Stimulated activated effector memory CD8-positive, alpha-beta T cell treated with anti-CD3 and anti-CD28 coated beads, Interleukin-12 subunit alpha, Interleukin-12 subunit beta, amount 100 ng/mL, for 72 hours (primary cell): ENCODE results near the gene P2RY1.

Experiments
- ATAC-seq: fragments of 150-1000 bp; cut with Tn5 transposase; 2 replicates; pipeline ENCODE4 v1.10.0; 2021
- DNase-seq, 2 donors: peaks; one replicate each; pipeline ENCODE4 v3.0.0; 2021 to 2022; ENCODE audit warnings: low spot score in 2 of 2
- H3K27ac Mint-ChIP-seq: one replicate; pipeline ENCODE4 v1.8.0; 2022; ENCODE audit warnings: mild to moderate bottlenecking, mixed read lengths
- H3K36me3 Mint-ChIP-seq: one replicate; pipeline ENCODE4 v1.8.0; 2022; ENCODE audit warnings: mild to moderate bottlenecking, mixed read lengths
- H3K4me1 Mint-ChIP-seq: one replicate; pipeline ENCODE4 v1.8.0; 2022; ENCODE audit warnings: mixed read lengths
- H3K4me3 Mint-ChIP-seq: one replicate; pipeline ENCODE4 v1.8.0; 2022; ENCODE audit warnings: mild to moderate bottlenecking, mixed read lengths
- H3K9me3 Mint-ChIP-seq: one replicate; pipeline ENCODE4 v1.8.0; 2022; ENCODE audit warnings: mixed read lengths

P2RY1 gene

DNA sequence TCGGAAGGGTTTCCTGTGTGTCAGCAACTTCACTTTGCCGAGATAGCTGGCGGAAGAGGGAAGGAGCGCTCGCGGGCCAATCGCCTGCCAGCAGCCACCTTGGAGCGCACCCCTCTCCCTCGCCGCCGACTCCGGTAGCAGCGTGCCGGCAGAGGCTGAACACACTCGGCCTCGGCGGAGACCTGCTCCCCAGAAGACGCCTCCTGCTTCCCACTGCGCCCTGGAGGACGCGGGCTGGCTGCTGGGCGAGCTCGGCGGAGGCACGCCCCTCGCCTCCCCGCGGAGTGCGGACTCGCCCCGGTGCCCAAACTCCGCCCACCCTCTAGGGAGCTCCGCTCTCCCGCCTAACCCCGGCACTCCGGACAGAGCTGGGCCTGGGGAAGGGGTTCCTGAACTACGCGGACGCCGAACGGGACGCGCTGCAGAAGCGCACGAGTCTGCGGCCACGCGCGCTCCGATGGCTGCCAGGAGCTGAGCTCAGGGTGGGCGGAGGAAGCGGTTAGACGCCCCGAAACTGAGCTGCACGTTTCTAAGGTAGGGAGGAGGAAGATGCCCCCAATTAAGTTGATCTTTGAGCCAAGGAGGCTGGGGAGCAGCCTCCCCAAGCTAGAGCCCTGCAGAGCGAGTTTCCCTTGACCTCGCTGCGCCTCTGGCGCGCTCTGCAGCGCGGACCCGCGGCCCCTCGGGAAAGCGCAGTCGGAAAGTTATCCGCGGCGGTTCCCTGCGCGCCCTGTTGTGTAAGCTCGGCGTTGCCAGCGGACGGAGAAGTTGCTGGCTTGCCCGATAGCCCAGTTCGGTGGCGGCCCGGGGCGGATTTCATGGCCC is at the start of gene P2RY1:
P2RY1 (plus strand) TSS at position 356 of the 825 bp plus-strand sequence. CDS start 652 bp downstream, outside the sequence.
- ATAC-seq (peak; percentile 65), DNase-seq (peak; percentile 2 to 51)
- peak within 1 kb of the TSS; percentile 66 for H3K4me3 Mint-ChIP-seq
- H3K36me3 Mint-ChIP-seq = no peaks in the 10 kb centered on the region
- no peak within 1 kb of the TSS for H3K27ac Mint-ChIP-seq
- no peaks in the 10 kb centered on the region for H3K9me3 Mint-ChIP-seq
- peaks cover 7% of the 10 kb centered on the region for H3K4me1 Mint-ChIP-seq

DNA sequence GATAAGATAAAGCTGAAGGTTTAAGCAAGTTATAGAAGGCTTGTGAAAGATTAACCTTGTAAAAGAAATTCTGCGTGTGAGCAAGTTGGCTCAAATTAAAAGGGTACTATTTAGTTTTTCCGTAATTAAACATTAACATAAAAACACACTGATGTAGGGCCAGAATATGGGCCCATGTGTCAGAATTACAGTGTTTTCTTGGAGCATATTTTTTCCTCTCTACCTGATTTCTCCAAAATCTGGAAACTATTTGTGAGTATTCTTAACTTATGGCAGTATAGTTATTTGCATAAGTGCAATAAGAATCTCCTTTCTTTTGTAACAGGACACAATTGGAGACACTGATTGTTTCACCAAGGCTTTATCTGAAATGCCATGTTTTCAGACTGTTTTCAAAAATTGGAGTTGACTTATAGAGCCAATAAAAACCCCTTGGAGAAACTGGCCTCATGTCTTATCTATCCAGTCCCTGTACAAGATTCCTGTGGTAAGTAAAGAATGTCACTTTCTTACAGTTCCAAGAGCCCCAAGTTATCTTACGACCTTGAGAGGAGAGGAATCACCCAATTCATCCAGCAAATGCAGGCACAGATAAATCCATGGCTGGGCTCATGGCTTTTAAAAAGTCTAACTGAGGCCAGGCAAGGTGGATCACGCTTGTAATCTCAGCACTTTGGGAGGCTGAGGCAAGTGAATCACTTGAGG is 47.8 kb upstream of the P2RY1 start:
- H3K4me3 Mint-ChIP-seq = no peak overlapping the region
- ATAC-seq = no peak
- no peaks in the 10 kb centered on the region for H3K36me3 Mint-ChIP-seq
- no peaks in the 10 kb centered on the region for H3K4me1 Mint-ChIP-seq
- H3K9me3 Mint-ChIP-seq = no peaks in the 10 kb centered on the region
- no peak for DNase-seq
- no peak overlapping the region for H3K27ac Mint-ChIP-seq

DNA sequence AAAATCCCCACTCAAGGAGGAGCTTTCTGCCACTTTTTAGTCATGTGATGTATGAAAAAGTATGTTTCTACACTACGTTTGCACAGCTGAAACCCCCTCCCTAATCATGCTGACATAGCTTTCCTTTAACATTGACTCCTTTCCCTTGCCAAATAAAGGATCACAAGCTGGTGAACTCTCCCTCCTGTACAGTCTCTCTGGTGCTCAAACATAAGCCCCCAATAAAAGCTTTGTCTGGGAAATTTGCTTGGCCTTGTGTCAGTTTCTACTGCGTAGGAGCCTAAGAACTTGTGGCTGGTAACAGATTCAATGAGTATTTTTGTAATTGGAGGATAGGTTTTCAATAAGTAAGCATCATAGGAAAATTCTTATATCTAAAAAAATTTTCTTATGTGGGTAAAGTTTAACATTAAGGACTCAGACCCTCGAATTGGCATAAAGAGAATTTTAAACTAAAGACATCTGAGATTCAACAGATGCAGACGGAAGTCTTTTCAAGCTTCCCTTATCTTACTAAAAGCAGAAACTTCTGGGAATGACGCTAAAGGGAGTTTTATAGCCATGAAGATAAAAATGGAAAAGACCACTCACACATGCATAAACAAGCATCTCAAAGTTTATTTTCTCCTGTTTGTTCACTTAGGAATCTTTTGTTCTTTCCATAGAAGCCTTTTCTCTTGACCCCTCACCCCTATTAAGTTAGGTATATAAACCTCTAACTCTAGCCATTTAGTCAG is 44.1 kb upstream of the P2RY1 start:
- Mint-ChIP-seq H3K27ac (no peak overlapping the region), H3K4me1 (no peaks in the 10 kb centered on the region), H3K36me3 (no peaks in the 10 kb centered on the region), H3K9me3 (no peaks in the 10 kb centered on the region), H3K4me3 (no peak overlapping the region)
- ATAC-seq = no peak
- no peak for DNase-seq

GRCh38 chr3:152793969-152794368 is 41.0 kb upstream of the P2RY1 start:
- peaks cover 3% of the 10 kb centered on the region for H3K9me3 Mint-ChIP-seq
- H3K4me1 Mint-ChIP-seq = no peaks in the 10 kb centered on the region
- H3K4me3 Mint-ChIP-seq = no peak overlapping the region
- DNase-seq (no peak), ATAC-seq (no peak)
- H3K27ac Mint-ChIP-seq = no peak overlapping the region
- H3K36me3 Mint-ChIP-seq = no peaks in the 10 kb centered on the region

DNA sequence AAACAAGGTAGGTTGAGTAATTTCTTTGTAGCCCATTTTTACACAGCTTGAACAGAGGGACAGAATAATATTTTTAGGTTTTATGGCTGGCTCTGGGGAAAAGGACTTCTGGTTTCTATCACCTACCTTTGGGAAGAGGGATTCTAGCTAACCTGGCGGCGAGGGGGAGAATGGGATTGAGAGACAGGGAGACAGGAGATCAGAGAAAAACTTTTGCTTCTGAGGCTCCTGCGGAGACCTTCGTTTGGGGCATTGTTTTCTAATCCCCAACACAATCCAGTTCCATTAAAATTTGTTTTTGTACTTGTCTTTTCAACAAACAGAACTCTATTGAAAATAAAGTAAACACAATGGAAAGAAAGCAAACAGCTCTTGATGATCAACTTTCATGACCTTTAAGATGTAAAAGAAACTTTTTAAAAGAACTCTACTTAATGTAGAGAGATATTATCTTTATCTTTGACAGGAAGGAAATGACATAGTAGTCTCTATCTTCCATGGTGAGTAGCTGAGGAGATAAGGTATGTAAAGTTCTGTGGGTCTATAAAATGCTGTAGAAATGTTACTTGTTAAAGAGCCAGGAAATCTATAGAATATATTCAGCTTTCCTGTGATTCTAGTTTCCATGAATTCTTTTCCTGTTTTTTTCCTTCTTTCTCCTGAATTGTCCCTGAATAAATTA is 37.0 kb upstream of the P2RY1 start:
- ATAC-seq (no peak), DNase-seq (no peak)
- Mint-ChIP-seq H3K27ac (no peak overlapping the region), H3K9me3 (peaks cover 3% of the 10 kb centered on the region), H3K4me1 (no peaks in the 10 kb centered on the region), H3K36me3 (no peaks in the 10 kb centered on the region), H3K4me3 (no peak overlapping the region)

DNA sequence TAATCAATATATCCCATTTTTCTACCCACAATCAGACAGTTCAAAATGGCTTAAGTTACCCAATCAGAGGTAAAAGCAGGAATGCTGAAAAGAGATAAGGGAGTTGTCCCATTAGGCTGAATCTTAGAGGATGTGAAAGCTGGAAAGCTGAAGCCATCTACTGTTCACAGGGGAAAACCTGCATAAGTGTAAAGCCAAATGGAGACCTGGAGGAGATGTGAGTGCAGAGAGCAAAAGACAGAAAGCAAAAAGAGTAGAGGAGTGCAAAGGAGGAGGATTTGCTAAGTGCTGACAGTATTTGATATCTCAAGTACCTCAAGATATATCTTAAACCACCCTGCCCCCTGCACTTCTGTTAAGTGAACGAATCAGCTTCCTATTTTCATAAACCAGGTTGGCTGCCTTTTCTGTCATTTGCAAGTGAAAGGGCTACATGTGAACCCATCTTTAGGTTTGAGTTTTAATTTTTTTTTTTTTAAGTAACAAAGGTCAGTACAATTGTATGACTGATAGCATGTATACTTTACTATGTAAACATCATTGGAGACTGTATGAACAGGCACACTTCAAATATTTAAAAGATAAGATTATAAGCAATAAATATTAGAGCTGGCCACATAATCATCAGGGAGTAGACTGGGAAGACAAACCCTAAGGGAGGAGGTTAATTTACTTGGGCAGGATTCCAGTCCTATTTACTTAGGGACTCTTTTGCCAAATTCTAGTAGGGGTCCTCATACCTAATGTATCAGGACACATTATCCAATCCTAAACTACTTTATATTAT is 22.8 kb upstream of the P2RY1 start:
- Mint-ChIP-seq H3K4me3 (no peak overlapping the region), H3K27ac (no peak overlapping the region), H3K4me1 (no peaks in the 10 kb centered on the region), H3K36me3 (no peaks in the 10 kb centered on the region), H3K9me3 (no peaks in the 10 kb centered on the region)
- ATAC-seq (no peak), DNase-seq (no peak)

DNA sequence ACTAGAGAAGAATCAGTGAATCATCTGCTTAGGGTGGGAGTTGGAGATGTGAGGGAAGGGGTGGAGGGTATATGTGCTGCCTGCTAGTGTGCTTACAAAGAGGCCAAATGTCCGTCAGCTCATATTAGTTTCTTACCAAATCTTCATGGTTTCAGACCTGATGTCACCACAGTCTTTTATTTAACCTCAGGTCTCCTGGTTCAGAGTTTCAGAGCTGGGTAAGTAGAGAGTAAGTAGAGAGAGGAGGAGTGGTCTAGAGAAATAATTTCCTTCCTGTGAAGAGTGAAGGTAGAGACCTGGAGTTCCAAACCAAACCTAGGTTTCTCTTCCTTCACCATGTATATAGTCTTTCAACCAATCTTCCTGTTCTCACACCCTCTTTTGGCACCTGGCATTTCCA is 17.5 kb upstream of the P2RY1 start:
- ATAC-seq (no peak), DNase-seq (no peak)
- no peaks in the 10 kb centered on the region for H3K4me1 Mint-ChIP-seq
- no peaks in the 10 kb centered on the region for H3K36me3 Mint-ChIP-seq
- H3K9me3 Mint-ChIP-seq = no peaks in the 10 kb centered on the region
- no peak overlapping the region for H3K27ac Mint-ChIP-seq
- no peak overlapping the region for H3K4me3 Mint-ChIP-seq

GRCh38 chr3:152818027-152818426 is 16.9 kb upstream of the P2RY1 start:
- H3K4me3 Mint-ChIP-seq = no peak overlapping the region
- H3K4me1 Mint-ChIP-seq = no peaks in the 10 kb centered on the region
- H3K36me3 Mint-ChIP-seq = no peaks in the 10 kb centered on the region
- H3K27ac Mint-ChIP-seq = no peak overlapping the region
- DNase-seq (no peak), ATAC-seq (no peak)
- no peaks in the 10 kb centered on the region for H3K9me3 Mint-ChIP-seq

- DNase-seq (no peak), ATAC-seq (no peak)
- no peaks in the 10 kb centered on the region for H3K4me1 Mint-ChIP-seq
- H3K27ac Mint-ChIP-seq = no peak overlapping the region
- H3K9me3 Mint-ChIP-seq = no peaks in the 10 kb centered on the region
- no peaks in the 10 kb centered on the region for H3K36me3 Mint-ChIP-seq
- no peak overlapping the region for H3K4me3 Mint-ChIP-seq
Observed at GRCh38 chr3:152823173-152823572, 11.8 kb upstream of the P2RY1 start.

DNA sequence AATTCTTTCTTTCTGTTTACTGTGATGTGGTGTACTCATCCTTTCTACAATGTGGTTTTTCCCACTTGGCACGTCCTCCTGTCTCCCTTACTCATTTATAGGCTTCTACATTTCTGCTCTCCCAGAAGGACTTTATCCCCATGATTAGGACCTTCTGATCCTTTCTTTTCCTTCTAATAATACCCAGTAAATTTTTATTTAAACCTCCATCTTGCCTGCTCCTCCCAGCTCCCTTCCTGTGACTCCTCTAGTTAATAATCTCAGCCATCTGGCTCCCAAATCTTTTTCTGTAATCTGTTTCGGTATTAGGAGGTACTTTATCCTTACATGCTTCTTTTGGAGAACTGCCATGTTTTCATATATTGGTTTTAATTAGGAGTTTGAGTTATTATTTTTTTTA is 11.2 kb upstream of the P2RY1 start:
- no peaks in the 10 kb centered on the region for H3K4me1 Mint-ChIP-seq
- no peaks in the 10 kb centered on the region for H3K9me3 Mint-ChIP-seq
- H3K27ac Mint-ChIP-seq = no peak overlapping the region
- H3K36me3 Mint-ChIP-seq = no peaks in the 10 kb centered on the region
- H3K4me3 Mint-ChIP-seq = no peak overlapping the region
- DNase-seq = no peak
- ATAC-seq = no peak

DNA sequence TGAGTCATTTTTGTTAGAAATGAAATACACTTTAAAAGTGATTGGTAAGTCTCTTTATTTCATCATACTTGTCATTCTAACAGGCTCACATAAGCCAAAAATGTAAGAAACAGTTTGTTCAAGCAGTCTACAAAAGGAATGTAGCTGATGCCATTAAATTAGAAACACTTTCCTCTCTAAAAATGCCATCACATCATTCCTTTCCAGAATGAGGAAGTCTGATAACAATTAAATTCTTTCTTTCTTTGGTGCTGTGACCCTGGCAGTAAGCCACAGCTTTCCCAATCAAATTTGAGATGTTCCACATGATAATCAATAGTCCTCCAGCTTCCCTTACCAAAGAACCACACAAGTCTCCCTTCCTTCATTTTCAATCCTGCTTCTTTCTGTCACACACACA is 9.4 kb upstream of the P2RY1 start:
- Mint-ChIP-seq H3K4me1 (no peaks in the 10 kb centered on the region), H3K4me3 (no peak overlapping the region), H3K27ac (no peak overlapping the region), H3K36me3 (no peaks in the 10 kb centered on the region), H3K9me3 (no peaks in the 10 kb centered on the region)
- ATAC-seq (no peak), DNase-seq (no peak)

DNA sequence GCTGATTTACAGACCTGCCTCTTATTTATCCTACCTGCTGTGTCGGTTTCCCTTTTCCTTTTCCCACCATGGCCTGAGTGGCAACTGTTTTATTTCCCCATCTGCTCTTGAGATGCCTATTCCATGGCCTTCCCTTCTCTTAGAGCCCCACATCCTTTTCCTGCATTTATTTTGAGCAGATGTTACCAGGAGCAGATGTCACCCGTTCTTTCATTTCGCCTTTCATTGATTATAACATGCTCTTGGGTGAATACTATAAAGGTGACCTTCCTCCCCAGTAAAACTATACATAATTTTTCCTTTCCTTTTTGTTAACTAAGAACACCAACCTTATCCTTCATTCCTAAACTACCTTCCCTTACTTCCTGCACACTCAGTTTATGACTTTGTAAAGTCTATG is 8.5 kb upstream of the P2RY1 start:
- H3K27ac Mint-ChIP-seq = no peak overlapping the region
- ATAC-seq (no peak), DNase-seq (no peak)
- no peaks in the 10 kb centered on the region for H3K36me3 Mint-ChIP-seq
- H3K9me3 Mint-ChIP-seq = no peaks in the 10 kb centered on the region
- H3K4me1 Mint-ChIP-seq = no peaks in the 10 kb centered on the region
- H3K4me3 Mint-ChIP-seq = no peak overlapping the region

DNA sequence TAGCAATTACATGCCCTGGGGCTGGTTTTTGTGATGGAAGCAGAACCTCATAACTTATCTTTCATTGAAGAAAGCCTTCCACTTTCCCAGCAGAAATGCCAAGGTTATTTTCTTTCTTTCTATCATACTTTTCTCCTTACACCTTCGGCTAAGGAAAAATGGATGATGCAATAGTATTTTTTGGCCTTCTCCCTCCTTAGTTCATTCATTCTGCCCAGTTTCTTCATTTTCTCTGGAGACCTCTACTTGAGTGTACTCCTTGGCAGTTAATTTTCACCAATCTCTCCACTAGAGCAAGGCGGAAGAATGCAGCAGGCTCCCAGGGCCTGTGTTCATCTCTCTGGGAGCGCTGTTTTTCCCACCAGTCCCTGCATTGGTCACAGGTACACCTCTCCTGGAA is 7.6 kb upstream of the P2RY1 start:
- DNase-seq = no peak
- Mint-ChIP-seq H3K36me3 (no peaks in the 10 kb centered on the region), H3K4me1 (no peaks in the 10 kb centered on the region)

GRCh38 chr3:152828075-152828840 is 6.7 kb upstream of the P2RY1 start:
- no peak for DNase-seq
- H3K4me1 Mint-ChIP-seq = no peaks in the 10 kb centered on the region
- no peaks in the 10 kb centered on the region for H3K9me3 Mint-ChIP-seq
- no peak overlapping the region for H3K27ac Mint-ChIP-seq
- ATAC-seq = no peak
- H3K4me3 Mint-ChIP-seq = no peak overlapping the region
- H3K36me3 Mint-ChIP-seq = no peaks in the 10 kb centered on the region

More for the DNA sequence above, 7.6 kb upstream of the P2RY1 start:
- no peaks in the 10 kb centered on the region for H3K9me3 Mint-ChIP-seq
- no peak overlapping the region for H3K4me3 Mint-ChIP-seq
- ATAC-seq = no peak
- H3K27ac Mint-ChIP-seq = no peak overlapping the region
